WTC11 (cell line): ENCODE data around the gene ITPKC.

Source experiments
- FOXJ3 ChIP-seq: sonication (generic); formaldehyde crosslinking; IDR thresholded peaks from 2 replicates; pipeline ENCODE4 v1.9.0; 2021; ENCODE audit warnings: missing genetic modification reagents, mild to moderate bottlenecking, borderline replicate concordance
- NFYB ChIP-seq: sonication (generic); formaldehyde crosslinking; conservative IDR thresholded peaks from 2 replicates; pipeline ENCODE4 v1.8.0; 2022; ENCODE audit warnings: low read depth, missing genetic modification reagents
- NR1H2 ChIP-seq: sonication (generic); formaldehyde crosslinking; IDR thresholded peaks from 2 replicates; pipeline ENCODE4 v1.9.0; 2021; ENCODE audit warnings: mild to moderate bottlenecking, moderate library complexity, missing genetic modification reagents
- ZNF416 ChIP-seq: fragments of 250-450 bp; sonication (Bioruptor Pico); IDR thresholded peaks from 2 replicates; pipeline ENCODE4 v1.9.0; 2021; ENCODE audit warnings: mild to moderate bottlenecking, inconsistent platforms
- TF ChIP-seq, protein P1 (sequence below): fragments of 200-600 bp; IDR thresholded peaks from 2 replicates; pipeline ENCODE4 v1.8.0; 2022; ENCODE audit warnings: antibody characterized with exemption
- TF ChIP-seq, protein P2 (sequence below): sonication (generic); formaldehyde crosslinking; IDR thresholded peaks from 2 replicates; pipeline ENCODE4 v1.8.1; 2023; ENCODE audit warnings: mild to moderate bottlenecking, missing genetic modification reagents, moderate library complexity
- TF ChIP-seq, protein P3 (sequence below): sonication (generic); formaldehyde crosslinking; IDR thresholded peaks from 2 replicates; pipeline ENCODE4 v1.8.1; 2022; ENCODE audit warnings: mild to moderate bottlenecking, moderate library complexity, missing genetic modification reagents

DNA sequence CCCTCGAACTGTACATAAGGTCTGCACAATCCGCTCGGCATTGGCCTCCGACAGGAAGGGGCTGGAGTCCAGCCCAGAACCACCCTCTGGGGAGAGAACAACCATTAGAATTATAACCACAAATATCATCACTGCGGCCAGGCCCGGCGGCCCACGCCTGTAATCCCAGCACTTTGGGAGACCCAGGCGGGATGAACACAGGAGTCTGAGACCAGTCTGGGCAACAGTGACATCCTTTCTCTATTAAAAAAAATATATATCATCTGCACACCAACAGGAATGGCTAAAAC, 11.6 kb upstream of the ITPKC start:
- TF ChIP-seq, protein P1, sequence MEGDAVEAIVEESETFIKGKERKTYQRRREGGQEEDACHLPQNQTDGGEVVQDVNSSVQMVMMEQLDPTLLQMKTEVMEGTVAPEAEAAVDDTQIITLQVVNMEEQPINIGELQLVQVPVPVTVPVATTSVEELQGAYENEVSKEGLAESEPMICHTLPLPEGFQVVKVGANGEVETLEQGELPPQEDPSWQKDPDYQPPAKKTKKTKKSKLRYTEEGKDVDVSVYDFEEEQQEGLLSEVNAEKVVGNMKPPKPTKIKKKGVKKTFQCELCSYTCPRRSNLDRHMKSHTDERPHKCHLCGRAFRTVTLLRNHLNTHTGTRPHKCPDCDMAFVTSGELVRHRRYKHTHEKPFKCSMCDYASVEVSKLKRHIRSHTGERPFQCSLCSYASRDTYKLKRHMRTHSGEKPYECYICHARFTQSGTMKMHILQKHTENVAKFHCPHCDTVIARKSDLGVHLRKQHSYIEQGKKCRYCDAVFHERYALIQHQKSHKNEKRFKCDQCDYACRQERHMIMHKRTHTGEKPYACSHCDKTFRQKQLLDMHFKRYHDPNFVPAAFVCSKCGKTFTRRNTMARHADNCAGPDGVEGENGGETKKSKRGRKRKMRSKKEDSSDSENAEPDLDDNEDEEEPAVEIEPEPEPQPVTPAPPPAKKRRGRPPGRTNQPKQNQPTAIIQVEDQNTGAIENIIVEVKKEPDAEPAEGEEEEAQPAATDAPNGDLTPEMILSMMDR = no peak
- TF ChIP-seq FOXJ3 (CRISPR knock-in tag) = no peak
- no peak for TF ChIP-seq NFYB
- TF ChIP-seq, protein P2, sequence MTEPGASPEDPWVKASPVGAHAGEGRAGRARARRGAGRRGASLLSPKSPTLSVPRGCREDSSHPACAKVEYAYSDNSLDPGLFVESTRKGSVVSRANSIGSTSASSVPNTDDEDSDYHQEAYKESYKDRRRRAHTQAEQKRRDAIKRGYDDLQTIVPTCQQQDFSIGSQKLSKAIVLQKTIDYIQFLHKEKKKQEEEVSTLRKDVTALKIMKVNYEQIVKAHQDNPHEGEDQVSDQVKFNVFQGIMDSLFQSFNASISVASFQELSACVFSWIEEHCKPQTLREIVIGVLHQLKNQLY (CRISPR knock-in tag) = no peak
- TF ChIP-seq NR1H2 (CRISPR knock-in tag) = no peak
- TF ChIP-seq, protein P3, sequence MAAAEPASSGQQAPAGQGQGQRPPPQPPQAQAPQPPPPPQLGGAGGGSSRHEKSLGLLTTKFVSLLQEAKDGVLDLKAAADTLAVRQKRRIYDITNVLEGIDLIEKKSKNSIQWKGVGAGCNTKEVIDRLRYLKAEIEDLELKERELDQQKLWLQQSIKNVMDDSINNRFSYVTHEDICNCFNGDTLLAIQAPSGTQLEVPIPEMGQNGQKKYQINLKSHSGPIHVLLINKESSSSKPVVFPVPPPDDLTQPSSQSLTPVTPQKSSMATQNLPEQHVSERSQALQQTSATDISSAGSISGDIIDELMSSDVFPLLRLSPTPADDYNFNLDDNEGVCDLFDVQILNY (CRISPR knock-in tag) = no peak
- TF ChIP-seq ZNF416 (CRISPR knock-in tag) = no peak
